Skin of body (tissue), 2 donors: Measurements from ENCODE around the gene PTK7. TPM values are rescaled to one million over a fixed set of nuclear protein-coding genes. Genes with fewer than 3 reads are reported as not detected.
A peak's percentile ranks its signal among the peaks of the same experiment; 100 is the strongest.

Source experiments
- DNase-seq: peaks from one replicate; lab custom pipeline; 2025; lab: John Stamatoyannopoulos, UW
- total RNA-seq: library from RNA; depleted of rRNA; stranded (reverse); fragments of >200 nt; gene quantifications from one replicate; pipeline ENCODE4 v1.2.3, GENCODE V29; 2014

The PTK7 gene
- total RNA-seq, 1 donor from 2014 or later = 121 TPM

DNA sequence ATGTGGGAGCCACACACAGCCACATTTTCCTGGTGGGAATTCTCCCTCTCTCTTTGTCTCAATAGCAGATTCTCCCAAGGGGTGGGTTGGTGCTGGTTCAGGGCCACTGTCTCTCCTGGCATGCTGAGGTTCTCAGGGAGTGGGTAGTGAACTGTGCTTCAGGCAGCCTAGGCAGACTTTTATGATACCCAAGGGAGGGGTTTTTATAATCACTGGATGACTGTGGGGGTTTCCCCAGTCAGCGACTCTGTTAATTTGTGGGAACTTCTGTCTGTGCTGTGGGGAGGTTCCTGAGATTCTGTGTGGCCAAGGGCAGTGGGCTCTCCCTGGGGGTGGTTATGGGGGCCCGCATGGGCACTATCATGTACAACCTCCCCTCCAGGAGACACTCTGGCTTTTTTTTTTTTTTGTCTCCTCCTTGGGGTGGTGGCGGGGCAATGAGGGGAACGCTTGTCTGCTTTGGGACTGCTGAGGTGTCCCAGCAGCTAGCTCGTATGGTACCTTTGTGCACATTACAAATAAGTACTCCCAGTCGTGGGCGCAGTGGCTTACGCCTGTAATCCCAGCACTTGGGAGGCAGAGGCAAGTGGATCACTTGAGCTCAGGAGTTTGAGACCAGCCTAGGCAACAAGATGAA, 10.0 kb downstream of the PTK7 start:
- no peak for DNase-seq

DNA sequence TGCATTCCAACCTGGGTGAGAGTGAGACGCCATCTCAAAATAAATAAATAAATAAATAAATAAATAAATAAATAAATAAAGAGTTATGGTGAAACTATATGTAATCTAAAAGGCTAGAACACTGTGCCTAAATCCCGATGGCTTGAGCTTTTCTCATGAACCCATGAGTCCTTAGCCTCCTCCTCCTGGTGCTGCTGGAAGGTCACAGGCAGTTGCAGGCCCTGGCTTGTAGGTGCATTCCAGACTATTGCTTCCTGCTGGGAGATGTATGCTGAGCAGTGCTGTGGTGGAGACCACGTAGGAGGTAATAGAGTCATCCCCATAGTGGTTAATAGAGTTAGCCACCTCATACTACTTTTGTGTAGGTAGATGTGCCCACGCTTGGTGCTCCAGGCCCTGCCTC, 12.5 kb downstream of the PTK7 start:
- DNase-seq = no peak

DNA sequence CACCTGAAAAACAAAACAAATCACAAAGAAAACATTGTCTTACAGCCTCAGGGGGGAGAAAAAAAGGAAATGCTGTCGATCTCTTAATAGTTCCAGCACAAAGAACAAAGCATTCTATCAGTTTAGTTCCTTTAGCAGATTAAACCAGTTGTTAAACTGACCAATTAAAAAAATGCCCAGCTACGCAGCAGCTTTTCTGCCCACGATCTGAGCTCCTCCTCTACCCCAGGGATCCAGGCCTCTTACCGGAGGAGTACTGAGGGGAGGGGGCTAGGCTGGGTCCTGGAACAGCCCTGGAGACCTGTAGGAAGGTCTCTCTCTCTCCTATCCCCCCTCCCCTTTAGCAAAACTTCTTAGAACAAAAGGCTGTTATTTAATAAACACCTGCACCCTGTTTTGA, 13.4 kb downstream of the PTK7 start:
- DNase-seq = no peak

DNA sequence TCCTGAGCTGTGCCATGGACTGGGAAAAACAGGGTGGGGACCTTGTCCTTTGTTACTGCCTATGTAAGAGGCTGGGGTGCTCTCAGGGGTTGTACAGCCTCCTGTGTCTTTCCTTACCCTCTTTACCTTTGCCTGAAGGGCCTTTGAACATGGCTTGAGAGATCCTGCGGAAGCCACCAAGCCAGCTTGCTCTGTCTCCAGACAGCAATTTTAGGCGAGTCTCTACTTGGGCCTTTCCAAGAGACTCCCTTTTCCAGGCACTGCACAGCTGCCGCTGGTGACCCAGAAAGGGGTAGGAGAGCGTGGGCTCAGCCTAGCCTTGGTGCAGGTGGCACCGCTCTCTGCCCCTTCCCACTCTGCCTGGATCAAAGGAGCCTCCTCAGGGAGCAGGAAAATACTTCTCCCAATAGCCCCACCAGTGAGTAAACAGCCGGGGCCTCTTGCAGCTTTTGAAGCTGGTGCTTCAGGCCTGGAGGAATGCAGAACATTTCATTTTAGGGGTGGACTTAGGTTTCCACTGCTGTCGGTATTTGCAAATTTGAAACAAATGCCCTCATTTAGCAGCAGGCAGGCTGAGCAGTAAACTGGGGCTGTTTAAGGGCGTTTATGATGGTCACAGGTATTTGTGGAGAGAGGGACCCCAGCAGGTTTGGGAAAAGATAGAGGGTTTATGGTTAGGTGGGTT, 13.9 kb downstream of the PTK7 start:
- DNase-seq = no peak

DNA sequence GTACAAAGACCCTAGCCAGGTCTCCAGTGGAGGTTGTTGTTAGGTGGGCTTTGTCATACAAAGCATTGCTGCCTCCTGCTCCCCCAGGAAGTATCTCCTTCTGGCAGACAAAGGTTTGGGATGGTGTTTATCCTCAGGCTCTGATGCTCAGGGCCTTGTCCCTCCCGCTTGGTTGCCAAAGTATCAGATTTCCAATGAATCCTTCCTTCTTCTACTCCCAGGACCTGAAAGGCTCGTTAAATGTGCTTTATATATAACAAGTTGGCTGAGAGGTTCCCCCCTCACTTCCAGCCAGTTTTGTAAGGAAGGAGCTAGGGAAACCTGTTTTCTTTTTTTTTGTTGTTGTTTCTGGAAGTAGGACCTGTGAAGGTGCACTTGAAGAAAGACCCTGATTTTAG, 14.4 kb downstream of the PTK7 start:
- DNase-seq = peak; percentile 27

DNA sequence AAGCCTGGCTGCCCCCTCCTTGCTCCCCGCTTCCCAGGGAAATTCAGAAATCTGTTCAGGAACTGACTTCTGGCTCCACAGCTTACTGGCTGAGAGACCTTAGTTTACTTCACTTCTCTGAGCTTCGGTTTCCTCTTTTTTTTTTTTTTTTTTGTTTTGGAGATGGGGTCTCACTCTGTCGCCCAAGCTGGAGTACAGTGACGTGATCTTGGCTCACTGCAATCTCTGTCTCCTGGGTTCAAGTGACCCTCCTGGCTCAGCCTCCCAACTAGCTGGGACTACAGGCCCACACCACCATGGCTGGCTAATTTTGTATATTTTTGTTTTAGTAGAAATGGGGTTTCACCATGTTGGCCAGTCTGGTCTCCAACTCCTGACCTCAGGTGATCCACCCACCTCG, 14.9 kb downstream of the PTK7 start:
- DNase-seq = no peak

DNA sequence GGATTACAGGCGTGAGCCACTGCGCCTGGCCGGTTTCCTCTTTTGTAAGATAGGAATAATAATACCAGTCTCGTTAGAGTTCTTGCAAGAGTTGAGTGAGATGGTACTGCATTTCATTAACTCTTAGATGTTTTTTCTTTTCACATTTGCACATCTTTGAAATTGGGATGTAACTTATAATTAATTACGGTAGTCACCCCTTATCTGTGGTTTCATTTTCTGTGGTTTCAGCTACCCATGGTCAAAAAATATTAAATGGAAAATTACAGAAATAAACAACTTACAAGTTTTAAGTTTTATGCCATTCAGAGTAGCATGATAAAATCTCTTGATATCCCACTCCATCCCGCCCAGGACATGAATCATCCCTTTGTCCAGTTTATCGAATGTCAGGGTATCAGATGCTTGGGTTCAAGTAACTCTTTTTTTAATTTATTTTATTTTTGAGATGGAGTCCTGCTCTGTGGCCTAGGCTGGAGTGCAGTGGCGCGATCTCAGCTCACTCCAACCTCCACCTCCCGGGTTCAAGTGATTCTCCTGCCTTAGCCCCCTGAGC, 15.4 kb downstream of the PTK7 start:
- DNase-seq = no peak

DNA sequence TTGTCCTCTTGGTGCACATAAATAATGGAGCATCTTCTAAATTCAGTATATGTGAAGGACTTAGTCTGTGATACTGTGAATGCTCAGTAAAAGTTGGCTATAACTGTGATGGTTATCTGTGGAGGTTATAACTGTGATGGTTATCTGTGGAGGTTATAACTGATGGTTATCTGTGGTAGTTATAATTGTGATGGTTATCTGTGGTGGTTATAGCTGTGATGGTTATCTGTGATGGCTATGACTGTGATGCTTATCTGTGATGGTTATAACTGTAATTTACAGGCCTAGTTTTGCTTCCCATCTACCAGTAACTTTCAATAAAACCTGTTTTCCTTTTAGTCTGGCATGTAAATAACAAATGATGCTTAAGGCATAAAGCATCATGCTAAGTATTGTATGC, 16.5 kb downstream of the PTK7 start:
- no peak for DNase-seq

DNA sequence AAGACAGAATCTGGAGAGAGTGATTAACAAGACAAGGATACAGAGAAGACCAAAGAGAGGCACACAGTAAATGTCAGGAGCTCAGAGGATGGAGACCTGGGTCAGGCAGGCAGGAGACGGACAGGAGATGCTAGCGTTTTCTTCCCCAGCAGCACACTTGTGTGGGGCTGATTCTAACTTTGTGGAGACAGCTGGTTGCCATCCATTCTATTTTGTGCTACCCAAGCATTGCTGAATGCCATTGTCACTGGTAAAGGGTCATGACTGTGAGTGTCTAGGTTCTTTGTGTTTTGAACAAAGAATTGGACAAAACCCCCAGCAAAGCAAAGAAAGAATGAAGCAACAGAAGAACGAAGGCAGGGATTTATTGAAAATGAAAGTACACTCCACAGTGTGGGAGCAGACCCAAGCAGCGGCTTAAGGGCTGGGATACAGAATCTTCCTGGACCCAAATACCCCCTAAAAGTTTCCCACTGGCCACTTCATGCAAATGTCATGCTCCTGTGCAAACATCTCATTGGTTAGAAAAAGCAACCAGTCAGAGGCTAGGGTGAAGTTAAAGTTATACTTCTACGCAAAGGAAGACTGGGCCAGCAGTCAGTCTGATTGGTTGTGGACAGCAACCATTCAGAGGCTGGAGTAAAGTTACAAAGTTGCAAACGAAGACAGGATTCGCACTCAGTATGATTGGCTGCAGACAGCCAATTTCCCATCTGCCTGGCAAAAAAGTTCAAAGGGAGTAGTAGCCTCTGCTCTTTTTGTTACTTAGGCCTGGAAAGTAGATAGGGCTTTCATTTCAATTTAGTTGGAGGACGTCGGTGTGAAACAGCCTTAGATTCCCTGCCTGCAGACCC, 17.5 kb downstream of the PTK7 start:
- DNase-seq = peak; percentile 55

DNA sequence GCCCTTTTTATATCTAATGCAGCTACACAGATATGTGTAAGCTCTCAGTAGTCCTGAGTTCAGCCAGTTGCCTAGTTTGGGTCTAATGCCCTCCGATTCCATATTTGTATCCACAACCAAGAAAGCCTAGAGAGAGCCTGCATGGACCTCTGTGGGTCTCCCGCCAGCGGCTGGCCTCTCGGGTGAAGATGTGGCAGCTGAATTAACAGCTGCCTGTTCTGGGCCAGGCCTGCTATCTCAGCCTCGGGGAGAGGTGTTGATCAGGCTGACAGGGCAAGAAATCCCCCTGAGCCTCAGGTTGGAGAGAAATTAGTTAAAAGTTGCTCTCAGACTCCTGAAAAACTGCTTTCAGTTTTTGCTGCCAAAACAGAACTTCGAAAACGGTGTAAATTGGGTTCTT, 19.8 kb downstream of the PTK7 start:
- no peak for DNase-seq

DNA sequence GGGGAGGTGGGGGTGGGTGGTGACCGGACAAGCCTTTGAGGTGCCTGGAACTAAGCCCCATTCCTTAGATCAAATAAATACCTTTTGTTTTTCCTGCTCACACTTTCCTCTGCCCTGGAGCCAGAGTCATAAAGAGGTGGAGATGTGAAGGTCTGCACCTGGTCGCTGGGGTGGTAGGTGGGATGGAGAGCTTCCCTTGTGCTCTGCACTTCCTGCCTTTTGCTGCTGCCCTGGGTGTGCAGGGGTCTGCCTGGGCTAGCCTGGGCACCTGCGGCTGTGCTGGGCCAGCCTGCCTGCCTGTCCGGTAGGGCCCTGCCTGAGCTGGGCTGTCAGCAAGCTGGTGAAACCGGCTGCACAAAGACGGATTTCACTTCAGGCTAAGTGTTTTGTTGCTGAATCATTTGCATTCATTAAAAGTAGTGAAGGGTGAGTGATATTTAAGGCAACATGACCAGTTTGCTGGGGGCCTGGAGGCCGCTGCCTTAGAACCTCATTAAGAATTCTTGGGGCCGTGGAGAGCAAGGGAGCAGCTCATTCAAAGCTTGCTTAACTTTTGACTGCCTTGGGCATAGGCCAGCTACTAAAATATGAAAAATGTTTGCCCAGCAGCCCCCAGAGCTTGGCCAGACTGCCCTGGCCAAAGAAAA, 20.5 kb downstream of the PTK7 start:
- no peak for DNase-seq

DNA sequence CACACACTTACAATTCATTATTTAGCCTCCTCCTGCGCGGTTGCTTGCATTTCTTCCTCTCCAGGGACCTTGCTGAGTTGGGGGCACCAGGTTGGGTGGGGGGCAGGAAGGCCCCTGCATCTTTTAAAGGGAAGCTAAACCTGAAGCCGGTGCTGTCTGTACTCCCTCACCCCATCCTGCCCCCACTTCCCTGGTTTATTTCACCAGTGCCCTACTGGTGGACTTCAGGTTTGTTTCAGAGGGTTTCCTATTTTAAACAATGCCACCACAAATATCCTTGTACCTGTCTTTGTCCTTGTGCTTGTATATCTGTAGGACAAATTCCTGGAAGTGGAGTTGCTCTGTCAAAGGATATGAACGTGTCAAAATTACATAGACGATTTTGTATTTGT, 21.0 kb downstream of the PTK7 start:
- no peak for DNase-seq

DNA sequence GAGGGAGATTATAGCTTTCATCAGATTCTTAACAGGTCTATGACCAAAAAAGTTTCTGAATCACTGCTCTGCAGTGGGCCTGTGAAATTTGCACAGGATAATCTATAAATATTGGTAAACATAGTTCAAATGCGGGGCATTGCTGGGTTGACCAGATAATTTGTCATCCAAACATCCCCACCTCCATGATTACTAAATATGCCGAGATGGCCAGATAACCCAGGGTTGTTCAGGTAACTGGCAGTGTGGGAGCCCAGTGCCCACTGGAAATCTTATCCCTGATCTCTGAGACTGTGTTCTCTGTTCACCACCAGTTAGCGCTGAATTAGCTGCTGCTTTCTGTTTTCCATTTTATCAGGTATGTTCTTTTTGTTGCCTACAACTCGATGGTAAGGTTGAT, 21.4 kb downstream of the PTK7 start:
- DNase-seq = no peak

DNA sequence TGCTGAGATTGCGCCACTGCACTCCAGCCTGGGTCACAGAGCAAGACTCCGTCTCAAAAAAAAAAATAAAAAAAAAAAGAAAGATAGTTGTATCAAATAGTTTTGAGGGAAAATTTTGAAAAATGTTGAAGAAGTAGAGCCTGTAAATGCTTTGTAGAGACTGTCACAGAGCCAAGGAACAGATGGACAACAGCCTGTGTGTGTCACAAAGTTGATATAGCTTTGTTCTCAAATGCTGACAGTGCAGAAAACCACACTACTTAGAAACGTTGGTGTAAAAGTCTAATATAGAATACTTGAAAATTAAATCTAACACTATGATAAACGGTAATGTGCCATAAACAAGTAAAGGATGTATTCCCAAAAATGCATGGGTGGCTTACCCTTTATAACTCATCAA, 25.4 kb downstream of the PTK7 start:
- DNase-seq = no peak

DNA sequence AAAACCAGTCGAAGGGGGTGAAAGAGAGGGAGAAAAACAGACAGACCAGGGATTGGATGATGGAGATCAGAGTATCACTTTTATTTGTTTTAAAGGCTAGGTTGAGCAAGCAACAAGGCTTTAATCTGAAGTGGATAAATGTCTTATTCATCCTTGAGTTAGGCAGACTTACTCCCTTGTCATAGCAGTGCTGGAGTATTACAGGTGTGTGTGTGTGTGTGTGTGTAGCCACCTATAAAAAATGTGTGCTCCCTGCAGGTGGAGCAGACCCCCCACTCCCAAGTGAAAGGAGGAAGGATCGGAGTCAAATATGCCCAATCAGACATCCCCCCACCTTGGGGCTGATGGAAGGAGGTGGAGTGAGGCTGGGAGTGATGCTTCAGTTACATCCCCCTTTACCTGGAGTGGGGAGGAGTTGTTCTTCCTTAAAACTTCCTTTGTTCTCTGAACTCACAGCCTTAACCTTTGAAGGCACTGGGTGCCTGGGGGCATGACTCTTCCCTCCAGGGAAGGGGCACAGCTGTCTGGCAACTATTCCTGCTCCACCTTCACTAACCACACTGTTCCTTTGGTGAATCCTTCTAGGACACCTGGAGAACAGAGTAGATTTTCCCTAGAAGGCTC, 27.3 kb downstream of the PTK7 start:
- no peak for DNase-seq

DNA sequence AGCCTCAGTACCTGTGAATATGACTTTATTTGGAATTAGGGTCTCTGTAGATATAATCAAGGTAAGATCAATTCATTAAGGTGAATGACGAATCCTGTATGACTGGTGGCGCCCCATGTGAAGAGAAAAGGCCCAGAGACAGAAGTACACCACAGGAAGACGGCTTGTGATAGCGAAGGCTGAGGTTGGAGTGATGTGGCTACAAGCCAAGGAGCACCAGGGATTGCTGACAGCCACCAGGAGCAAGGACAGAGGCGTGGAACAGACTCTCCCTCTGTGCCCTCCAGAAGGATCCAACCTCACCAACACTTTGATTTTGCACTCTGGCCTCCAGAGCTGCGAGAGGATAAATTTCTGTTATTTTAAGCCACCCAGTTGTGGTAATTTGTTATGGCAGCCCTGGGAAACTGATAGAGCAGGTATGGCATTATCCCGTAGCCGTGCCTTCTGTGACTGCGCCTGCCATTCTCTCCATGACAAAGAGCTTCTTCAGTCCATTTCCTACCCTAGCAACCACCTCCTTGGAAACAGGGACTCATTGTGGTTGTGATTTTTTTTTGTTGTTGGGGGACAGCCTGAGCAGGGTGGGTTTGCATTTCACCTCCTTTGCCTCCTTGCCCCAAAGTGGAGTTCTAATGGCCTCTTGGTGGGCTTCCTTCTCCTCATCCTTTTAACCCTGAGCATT, 29.6 kb downstream of the PTK7 start:
- DNase-seq = no peak

DNA sequence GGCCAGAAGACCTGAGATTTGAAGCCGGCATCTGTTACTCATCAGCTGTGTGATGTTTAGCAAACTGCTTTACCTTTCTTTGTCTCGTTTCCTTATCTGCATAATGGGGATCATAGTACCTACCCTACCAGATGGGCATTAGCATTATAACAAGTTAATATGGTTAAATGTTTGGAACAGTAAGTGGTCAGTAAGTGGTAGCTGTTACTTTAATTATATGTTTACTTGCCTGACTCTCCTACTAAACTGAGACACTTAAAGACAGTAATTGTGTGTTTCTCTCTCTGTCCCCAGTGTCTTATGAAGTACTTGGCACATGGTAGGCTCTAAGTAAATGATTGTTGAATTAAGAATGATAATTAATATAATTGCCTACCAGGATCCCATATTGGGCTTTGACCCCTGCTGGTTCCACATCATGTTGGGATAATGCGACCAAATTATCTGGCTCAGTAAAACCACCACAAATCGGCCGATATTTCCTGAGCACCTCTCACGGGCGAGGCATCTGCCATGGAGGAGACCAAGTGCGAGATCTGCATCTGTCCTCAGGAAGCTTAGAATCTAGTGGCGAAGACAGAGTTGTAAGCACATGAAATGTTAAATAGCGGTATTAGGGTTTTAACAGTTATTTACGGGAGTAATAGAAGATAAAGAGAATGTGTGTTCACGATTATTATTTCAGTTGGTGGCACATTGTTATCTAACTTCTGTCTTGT, 31.4 kb downstream of the PTK7 start:
- DNase-seq = no peak

DNA sequence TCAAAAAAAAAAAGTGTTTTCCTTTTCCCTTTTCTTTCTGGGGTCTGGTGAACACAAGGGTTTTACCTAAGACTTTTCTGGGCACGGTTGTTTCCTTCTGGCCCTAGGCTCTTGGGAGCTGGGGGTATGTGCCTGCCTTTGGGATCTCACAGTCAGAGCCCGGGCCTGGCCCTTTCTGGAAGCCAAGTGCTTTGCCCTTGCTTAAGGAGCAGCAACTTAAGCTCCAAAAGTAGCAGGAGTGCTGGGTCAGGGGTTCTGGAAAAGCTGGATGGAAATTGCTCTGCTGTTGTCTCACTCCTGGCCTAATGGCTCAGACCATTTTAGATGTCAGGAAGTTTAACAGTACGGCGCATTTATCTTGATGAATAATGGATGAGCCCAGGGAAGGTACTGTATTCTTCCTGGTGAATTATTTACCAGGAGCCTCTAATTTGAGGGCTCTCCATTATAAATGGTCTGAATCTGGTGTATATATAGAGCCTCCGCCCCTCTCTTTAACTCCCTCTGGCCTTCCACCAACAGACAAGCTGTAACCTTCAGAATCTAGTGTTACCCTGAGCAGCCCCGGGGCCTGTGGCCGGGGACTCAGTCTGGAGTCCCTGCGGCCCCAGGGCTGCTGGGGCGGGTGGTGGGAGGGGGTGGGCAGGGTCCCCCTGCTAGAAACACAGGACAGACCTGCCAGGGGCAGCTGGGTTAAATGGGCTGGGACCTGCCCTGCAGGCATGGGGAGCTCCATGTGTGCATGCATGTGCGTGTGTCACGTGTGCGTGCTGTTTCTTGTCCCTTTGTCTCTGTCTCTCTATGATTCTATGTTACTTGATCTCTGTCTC, 37.5 kb downstream of the PTK7 start:
- DNase-seq = no peak

DNA sequence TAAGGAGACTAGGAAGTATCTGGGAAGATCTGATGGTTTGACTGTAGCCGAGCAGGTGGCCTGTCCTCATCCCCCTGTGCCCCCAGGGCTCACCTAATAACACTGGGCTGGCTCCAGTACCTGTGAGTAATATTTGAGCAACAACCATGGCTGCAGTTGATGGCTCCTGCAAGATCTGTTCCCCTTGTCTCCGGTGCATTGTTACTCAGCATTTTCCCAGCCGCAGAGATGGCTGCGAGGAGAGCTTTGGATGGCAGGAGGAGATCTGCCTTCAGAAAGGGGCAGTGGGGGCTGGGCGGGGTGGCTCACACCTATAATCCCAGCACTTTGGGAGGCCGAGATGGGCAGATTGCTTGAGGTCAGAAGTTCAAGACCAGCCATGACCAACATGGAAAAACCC, 39.3 kb downstream of the PTK7 start:
- no peak for DNase-seq
